Measurements from ENCODE around the gene IFT20.

GRCh38 chr17:28344435-28344901 is 9.2 kb upstream of the IFT20 start:
- TF ChIP-seq CTCF (optimal IDR thresholded peaks at IDR 0.05 in 1 of 3, IDR thresholded peaks at IDR 0.05 in 1 of 3, conservative IDR thresholded peaks at IDR 0.05 in 1 of 3; ENCODE audit: extremely low read depth in 1 of 3, insufficient read depth in 2 of 3, low read length in 3 of 3) = no peak
- TF ChIP-seq EZH2 (IDR thresholded peaks at IDR 0.05; ENCODE audit: low read length) = no peak

All from keratinocyte (primary cell).